T-helper 1 cell treated with Interleukin-12 subunit alpha and Interleukin-12 subunit beta and Interleukin-4 antibody, amounts not matched to agents 30 μg/mL and 1 μg/mL, for 36 hours (primary cell): ENCODE results near the gene CNIH4.

ENCODE experiments used
- H3K27ac Mint-ChIP-seq: one replicate; pipeline ENCODE4 v1.8.0; 2021; ENCODE audit warnings: mild to moderate bottlenecking, mixed read lengths
- H3K27me3 Mint-ChIP-seq: one replicate; pipeline ENCODE4 v1.8.0; 2021; ENCODE audit warnings: low read depth, mixed read lengths
- H3K36me3 Mint-ChIP-seq: one replicate; pipeline ENCODE4 v1.8.0; 2021; ENCODE audit warnings: low read depth, mixed read lengths
- H3K4me1 Mint-ChIP-seq: one replicate; pipeline ENCODE4 v1.8.0; 2021; ENCODE audit warnings: low read depth, mixed read lengths
- H3K4me3 Mint-ChIP-seq: one replicate; pipeline ENCODE4 v1.8.0; 2021; ENCODE audit warnings: mild to moderate bottlenecking, moderate library complexity, mixed read lengths
- H3K9me3 Mint-ChIP-seq: one replicate; pipeline ENCODE4 v1.8.0; 2021; ENCODE audit warnings: mixed read lengths

The CNIH4 gene

GRCh38 chr1:224373008-224373590 lies 16.4 kb downstream of the CNIH4 start:
- Mint-ChIP-seq H3K9me3 (no peaks in the 10 kb centered on the region), H3K4me3 (no peak overlapping the region), H3K4me1 (peaks cover 55% of the 10 kb centered on the region), H3K27me3 (no peaks in the 10 kb centered on the region), H3K36me3 (peaks cover 68% of the 10 kb centered on the region), H3K27ac (no peak overlapping the region)

GRCh38 chr1:224375059-224375458 lies 18.4 kb downstream of the CNIH4 start:
- Mint-ChIP-seq H3K4me1 (peaks cover 65% of the 10 kb centered on the region), H3K4me3 (peak overlapping the region; percentile 22), H3K9me3 (no peaks in the 10 kb centered on the region), H3K36me3 (peaks cover 70% of the 10 kb centered on the region), H3K27me3 (no peaks in the 10 kb centered on the region), H3K27ac (peak overlapping the region; percentile 47)

- Mint-ChIP-seq H3K27me3 (no peaks in the 10 kb centered on the region), H3K4me3 (peak overlapping the region; percentile 51), H3K36me3 (peaks cover 69% of the 10 kb centered on the region), H3K9me3 (no peaks in the 10 kb centered on the region), H3K27ac (peak overlapping the region; percentile 93), H3K4me1 (peaks cover 77% of the 10 kb centered on the region)
Measured at GRCh38 chr1:224377676-224378006, 21.0 kb downstream of the CNIH4 start.

- Mint-ChIP-seq H3K27me3 (no peaks in the 10 kb centered on the region), H3K36me3 (peaks cover 67% of the 10 kb centered on the region), H3K27ac (peak overlapping the region; percentile 72), H3K4me3 (peak overlapping the region; percentile 59), H3K4me1 (peaks cover 79% of the 10 kb centered on the region), H3K9me3 (no peaks in the 10 kb centered on the region)
Measured at GRCh38 chr1:224378855-224379631, 22.4 kb downstream of the CNIH4 start.

- H3K27me3 Mint-ChIP-seq = no peaks in the 10 kb centered on the region
- H3K27ac Mint-ChIP-seq = peak overlapping the region; percentile 72
- peaks cover 64% of the 10 kb centered on the region for H3K36me3 Mint-ChIP-seq
- peaks cover 75% of the 10 kb centered on the region for H3K4me1 Mint-ChIP-seq
- no peaks in the 10 kb centered on the region for H3K9me3 Mint-ChIP-seq
- H3K4me3 Mint-ChIP-seq = peak overlapping the region; percentile 59
Measured at GRCh38 chr1:224380003-224380402, 23.3 kb downstream of the CNIH4 start.

- H3K36me3 Mint-ChIP-seq = peaks cover 59% of the 10 kb centered on the region
- peaks cover 63% of the 10 kb centered on the region for H3K4me1 Mint-ChIP-seq
- H3K27ac Mint-ChIP-seq = peak overlapping the region; percentile 52
- no peaks in the 10 kb centered on the region for H3K27me3 Mint-ChIP-seq
- no peaks in the 10 kb centered on the region for H3K9me3 Mint-ChIP-seq
- H3K4me3 Mint-ChIP-seq = peak overlapping the region; percentile 7
Measured at GRCh38 chr1:224381880-224382548, 25.3 kb downstream of the CNIH4 start.

- Mint-ChIP-seq H3K9me3 (no peaks in the 10 kb centered on the region), H3K27me3 (no peaks in the 10 kb centered on the region), H3K4me3 (no peak overlapping the region)
Measured at GRCh38 chr1:224383218-224383617, 26.5 kb downstream of the CNIH4 start.

GRCh38 chr1:224387302-224387912 lies 30.7 kb downstream of the CNIH4 start:
- no peaks in the 10 kb centered on the region for H3K27me3 Mint-ChIP-seq
- H3K4me3 Mint-ChIP-seq = no peak overlapping the region
- peaks cover 49% of the 10 kb centered on the region for H3K36me3 Mint-ChIP-seq
- no peaks in the 10 kb centered on the region for H3K9me3 Mint-ChIP-seq
- H3K27ac Mint-ChIP-seq = no peak overlapping the region
- H3K4me1 Mint-ChIP-seq = peaks cover 21% of the 10 kb centered on the region

More at GRCh38 chr1:224383218-224383617, 26.5 kb downstream of the CNIH4 start:
- peaks cover 55% of the 10 kb centered on the region for H3K4me1 Mint-ChIP-seq
- no peak overlapping the region for H3K27ac Mint-ChIP-seq
- H3K36me3 Mint-ChIP-seq = peaks cover 57% of the 10 kb centered on the region

- no peaks in the 10 kb centered on the region for H3K27me3 Mint-ChIP-seq
- peaks cover 18% of the 10 kb centered on the region for H3K4me1 Mint-ChIP-seq
- no peaks in the 10 kb centered on the region for H3K9me3 Mint-ChIP-seq
- no peak overlapping the region for H3K4me3 Mint-ChIP-seq
- H3K27ac Mint-ChIP-seq = no peak overlapping the region
- H3K36me3 Mint-ChIP-seq = peaks cover 52% of the 10 kb centered on the region
Measured at GRCh38 chr1:224387943-224388342, 31.3 kb downstream of the CNIH4 start.

GRCh38 chr1:224390517-224390916 lies 33.8 kb downstream of the CNIH4 start:
- H3K27me3 Mint-ChIP-seq = no peaks in the 10 kb centered on the region
- peaks cover 50% of the 10 kb centered on the region for H3K36me3 Mint-ChIP-seq
- H3K27ac Mint-ChIP-seq = no peak overlapping the region
- peaks cover 15% of the 10 kb centered on the region for H3K4me1 Mint-ChIP-seq
- no peaks in the 10 kb centered on the region for H3K9me3 Mint-ChIP-seq
- H3K4me3 Mint-ChIP-seq = no peak overlapping the region

- Mint-ChIP-seq H3K4me3 (no peak overlapping the region), H3K9me3 (no peaks in the 10 kb centered on the region), H3K36me3 (peaks cover 56% of the 10 kb centered on the region), H3K27ac (no peak overlapping the region), H3K4me1 (peaks cover 11% of the 10 kb centered on the region), H3K27me3 (no peaks in the 10 kb centered on the region)
Measured at GRCh38 chr1:224392411-224393249, 36.0 kb downstream of the CNIH4 start.

GRCh38 chr1:224393294-224393693 lies 36.6 kb downstream of the CNIH4 start:
- Mint-ChIP-seq H3K27ac (no peak overlapping the region), H3K36me3 (peaks cover 58% of the 10 kb centered on the region), H3K9me3 (no peaks in the 10 kb centered on the region), H3K4me3 (no peak overlapping the region), H3K27me3 (no peaks in the 10 kb centered on the region), H3K4me1 (peaks cover 11% of the 10 kb centered on the region)

GRCh38 chr1:224399887-224400286 lies 43.2 kb downstream of the CNIH4 start:
- Mint-ChIP-seq H3K4me3 (no peak overlapping the region), H3K9me3 (no peaks in the 10 kb centered on the region), H3K36me3 (peaks cover 54% of the 10 kb centered on the region), H3K27ac (no peak overlapping the region), H3K27me3 (no peaks in the 10 kb centered on the region), H3K4me1 (peaks cover 16% of the 10 kb centered on the region)

GRCh38 chr1:224402472-224403036 lies 45.9 kb downstream of the CNIH4 start:
- H3K27me3 Mint-ChIP-seq = no peaks in the 10 kb centered on the region
- peaks cover 49% of the 10 kb centered on the region for H3K36me3 Mint-ChIP-seq
- H3K4me3 Mint-ChIP-seq = no peak overlapping the region
- no peaks in the 10 kb centered on the region for H3K9me3 Mint-ChIP-seq
- no peak overlapping the region for H3K27ac Mint-ChIP-seq
- peaks cover 21% of the 10 kb centered on the region for H3K4me1 Mint-ChIP-seq
